SU-DHL-6 (cell line): ENCODE data around the gene ZNF138.
"Not testable (repeated sequence)": the region's sequence is repeated elsewhere in the genome, so short reads cannot be mapped to it uniquely, and the experiment has no call there.

Source experiments
- H2AFZ ChIP-seq: fragments of 200-600 bp; sonication (generic); 2 replicates; pipeline ENCODE4 v1.6.1; 2014; ENCODE audit warnings: low read depth, mild to moderate bottlenecking, moderate library complexity, mixed read lengths, antibody characterized with exemption, low read length; ENCODE audit not compliant: severe bottlenecking
- H3F3A ChIP-seq: fragments of 200-600 bp; shearing (Covaris generic); 2 replicates; pipeline ENCODE4 v1.6.0; 2016; ENCODE audit warnings: antibody characterized with exemption, mild to moderate bottlenecking; ENCODE audit not compliant: insufficient read depth
- H3K27ac ChIP-seq: fragments of 200-600 bp; sonication (generic); 2 replicates; pipeline ENCODE4 v1.5.1; 2016; ENCODE audit warnings: low read depth, mild to moderate bottlenecking, low read length, moderate library complexity, mixed read lengths
- H3K27me3 ChIP-seq: fragments of 200-600 bp; sonication (generic), shearing (Covaris generic); 2 replicates; pipeline ENCODE4 v1.6.0; 2014; ENCODE audit warnings: mild to moderate bottlenecking, low read length
- H3K36me3 ChIP-seq: fragments of 200-600 bp; sonication (generic); 2 replicates; pipeline ENCODE4 v1.6.1; 2014; ENCODE audit warnings: mild to moderate bottlenecking, low read length, mixed read lengths
- H3K4me2 ChIP-seq: fragments of 300-600, 200-600 bp; shearing (Covaris generic), sonication (generic); 2 replicates; pipeline ENCODE4 v1.6.0; 2014; ENCODE audit warnings: low read length, low read depth, mild to moderate bottlenecking; ENCODE audit not compliant: poor library complexity, severe bottlenecking
- H3K4me3 ChIP-seq: fragments of 200-600 bp; sonication (generic); 2 replicates; pipeline ENCODE4 v1.5.1; 2014; ENCODE audit warnings: antibody characterized with exemption, low read length, mild to moderate bottlenecking, mixed read lengths; ENCODE audit not compliant: insufficient read depth, poor library complexity, severe bottlenecking
- H3K79me2 ChIP-seq: fragments of 200-600 bp; sonication (generic); 2 replicates; pipeline ENCODE4 v1.6.1; 2014; ENCODE audit warnings: mild to moderate bottlenecking, low read length, moderate library complexity; ENCODE audit not compliant: insufficient read depth
- H3K9ac ChIP-seq: fragments of 200-600 bp; sonication (generic); 2 replicates; pipeline ENCODE4 v1.7.0; 2014; ENCODE audit warnings: mild to moderate bottlenecking, low read length
- H3K9me2 ChIP-seq: fragments of 200-600 bp; sonication (generic); replicated peaks from 2 replicates; pipeline ENCODE4 v1.6.1; 2014; ENCODE audit warnings: low read length; ENCODE audit not compliant: insufficient read depth
- H3K9me3 ChIP-seq: fragments of 200-600 bp; sonication (generic); 2 replicates; pipeline ENCODE4 v1.6.1; 2014; ENCODE audit warnings: low read length, mixed read lengths; ENCODE audit not compliant: insufficient read depth
- H4K20me1 ChIP-seq: fragments of 200-600 bp; sonication (generic); 2 replicates; pipeline ENCODE4 v1.6.1; 2014; ENCODE audit warnings: low read depth, mild to moderate bottlenecking, antibody characterized with exemption, low read length, moderate library complexity, mixed read lengths
- EZH2phosphoT487 ChIP-seq: fragments of 200-600 bp; sonication (generic), shearing (Covaris generic); conservative IDR thresholded peaks from 2 replicates; pipeline ENCODE4 v1.6.1; 2018; ENCODE audit warnings: mild to moderate bottlenecking, antibody characterized with exemption, low read length, moderate library complexity, mixed read lengths
- TF ChIP-seq, protein P1 (sequence below): fragments of 200-600 bp; sonication (generic); IDR thresholded peaks from one replicate; pipeline ENCODE4 v1.5.1; 2017; ENCODE audit warnings: antibody characterized with exemption, mild to moderate bottlenecking, low read length, moderate library complexity; ENCODE audit not compliant: insufficient read depth, poor library complexity, severe bottlenecking

The ZNF138 gene

DNA sequence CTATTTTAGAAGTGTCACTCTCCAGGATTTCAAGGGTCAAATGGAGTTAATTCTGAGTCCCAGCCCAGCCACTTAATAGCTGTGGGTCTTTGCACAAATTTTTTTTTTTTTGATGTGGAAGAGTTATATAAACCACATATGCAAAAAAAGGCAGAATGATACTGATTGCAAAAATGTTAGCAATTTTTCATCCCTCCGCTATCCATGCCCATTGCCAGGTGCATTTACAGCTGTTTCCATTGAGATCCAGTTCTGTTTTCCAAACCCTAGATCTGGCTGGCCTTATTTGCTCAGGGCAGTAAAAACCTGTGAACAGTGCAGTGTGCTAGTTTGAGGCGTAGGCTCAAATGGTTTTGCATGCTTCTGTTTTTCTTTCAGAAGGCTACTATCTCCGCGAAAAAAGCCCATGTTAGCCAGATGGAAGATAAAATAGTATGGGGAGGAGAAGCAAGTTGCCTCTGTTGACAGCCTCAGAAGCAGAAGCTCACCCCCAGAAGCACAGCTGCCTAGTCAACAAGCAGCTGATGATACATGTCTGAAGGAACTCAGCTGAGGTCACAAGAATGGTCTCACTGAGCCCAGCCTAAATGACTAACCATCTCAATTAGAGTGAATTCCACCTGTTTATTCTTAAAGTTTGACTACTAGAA, 997 bp upstream of the ZNF138 start:
- H3K27ac ChIP-seq, result no peak overlapping the region
- H3K27me3 ChIP-seq, result no peaks in the 10 kb centered on the region
- H3F3A ChIP-seq, result no peaks in the 10 kb centered on the region
- peaks cover 39% of the 10 kb centered on the region for H3K79me2 ChIP-seq
- peak overlapping the region; percentile 75 for H3K9ac ChIP-seq
- H3K36me3 ChIP-seq, result 0 out of 2 replicates have a peak, but pooled peaks cover 2% of the 10 kb centered on the region
- no peak for TF ChIP-seq EZH2phosphoT487
- TF ChIP-seq, protein P1, sequence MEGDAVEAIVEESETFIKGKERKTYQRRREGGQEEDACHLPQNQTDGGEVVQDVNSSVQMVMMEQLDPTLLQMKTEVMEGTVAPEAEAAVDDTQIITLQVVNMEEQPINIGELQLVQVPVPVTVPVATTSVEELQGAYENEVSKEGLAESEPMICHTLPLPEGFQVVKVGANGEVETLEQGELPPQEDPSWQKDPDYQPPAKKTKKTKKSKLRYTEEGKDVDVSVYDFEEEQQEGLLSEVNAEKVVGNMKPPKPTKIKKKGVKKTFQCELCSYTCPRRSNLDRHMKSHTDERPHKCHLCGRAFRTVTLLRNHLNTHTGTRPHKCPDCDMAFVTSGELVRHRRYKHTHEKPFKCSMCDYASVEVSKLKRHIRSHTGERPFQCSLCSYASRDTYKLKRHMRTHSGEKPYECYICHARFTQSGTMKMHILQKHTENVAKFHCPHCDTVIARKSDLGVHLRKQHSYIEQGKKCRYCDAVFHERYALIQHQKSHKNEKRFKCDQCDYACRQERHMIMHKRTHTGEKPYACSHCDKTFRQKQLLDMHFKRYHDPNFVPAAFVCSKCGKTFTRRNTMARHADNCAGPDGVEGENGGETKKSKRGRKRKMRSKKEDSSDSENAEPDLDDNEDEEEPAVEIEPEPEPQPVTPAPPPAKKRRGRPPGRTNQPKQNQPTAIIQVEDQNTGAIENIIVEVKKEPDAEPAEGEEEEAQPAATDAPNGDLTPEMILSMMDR, result no peak
- H3K9me3 ChIP-seq, result no peaks in the 10 kb centered on the region
- no peak overlapping the region for H3K4me3 ChIP-seq
- H3K9me2 ChIP-seq, result no peaks in the 10 kb centered on the region
- H3K4me2 ChIP-seq, result peak overlapping the region; percentile 63
- 0 out of 2 replicates have a peak, but pooled peaks cover 5% of the 10 kb centered on the region for H4K20me1 ChIP-seq
- H2AFZ ChIP-seq, result peak overlapping the region; percentile 82

DNA sequence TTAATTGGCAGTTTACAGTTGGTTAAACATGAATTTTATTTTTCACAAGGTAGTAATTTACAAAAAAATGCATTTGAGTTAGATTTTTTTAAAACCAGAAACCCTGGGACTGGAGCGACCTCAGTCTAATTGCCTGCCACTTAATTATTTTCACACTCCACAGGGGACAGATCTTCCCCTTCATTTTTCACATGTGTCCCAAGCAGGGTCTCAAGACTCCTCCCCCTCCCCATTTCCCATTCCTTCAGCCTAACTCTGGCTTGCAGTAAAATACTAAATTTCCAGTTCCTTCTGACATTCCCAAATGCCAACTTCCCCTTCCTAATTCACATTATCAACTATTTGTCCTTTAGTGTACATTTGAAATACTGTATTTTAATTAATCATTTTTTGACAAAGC, 948 bp downstream of the ZNF138 start:
- H3K79me2 ChIP-seq, result peaks cover 58% of the 10 kb centered on the region

DNA sequence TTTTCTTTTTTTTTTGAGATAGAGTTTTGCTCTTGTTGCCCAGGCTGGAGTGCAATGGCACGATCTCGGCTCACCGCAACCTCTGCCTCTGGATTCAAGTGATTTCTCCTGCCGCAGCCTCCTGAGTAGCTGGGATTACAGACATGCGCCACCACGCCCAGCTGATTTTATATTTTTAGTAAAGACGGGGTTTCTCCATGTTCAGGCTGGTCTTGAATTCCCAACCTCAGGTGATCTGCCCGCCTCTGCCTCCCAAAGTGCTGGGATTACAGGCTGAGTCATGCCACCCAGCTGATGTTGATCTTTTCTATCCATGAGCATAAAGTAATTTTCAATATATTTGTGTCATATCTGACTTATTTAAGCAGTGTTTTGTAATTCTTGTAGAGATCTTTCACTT, 4.9 kb downstream of the ZNF138 start:
- H3K9me2 ChIP-seq, H3K9me3 ChIP-seq, H3K27ac ChIP-seq, H4K20me1 ChIP-seq, H2AFZ ChIP-seq, H3K9ac ChIP-seq, H3K4me3 ChIP-seq, H3K4me2 ChIP-seq, H3F3A ChIP-seq, H3K27me3 ChIP-seq: not testable (repeated sequence)
- Histone ChIP-seq H3K36me3 (peaks cover 56% of the 10 kb centered on the region), H3K79me2 (peaks cover 97% of the 10 kb centered on the region)

More for the DNA sequence above, 948 bp downstream of the ZNF138 start:
- TF ChIP-seq EZH2phosphoT487, result no peak
- TF ChIP-seq, protein P1, result no peak
- Histone ChIP-seq H3F3A (no peaks in the 10 kb centered on the region), H3K9me3 (no peaks in the 10 kb centered on the region), H3K27ac (peak overlapping the region; percentile 80; the same call in 1 of the 2 replicates), H3K36me3 (peaks cover 18% of the 10 kb centered on the region), H3K9me2 (no peaks in the 10 kb centered on the region), H3K9ac (peak overlapping the region; percentile 75), H2AFZ (no peak overlapping the region), H3K27me3 (no peaks in the 10 kb centered on the region), H3K4me3 (peak overlapping the region; percentile 87), H3K4me2 (peak overlapping the region; percentile 70), H4K20me1 (0 out of 2 replicates have a peak, but pooled peaks cover 5% of the 10 kb centered on the region)

DNA sequence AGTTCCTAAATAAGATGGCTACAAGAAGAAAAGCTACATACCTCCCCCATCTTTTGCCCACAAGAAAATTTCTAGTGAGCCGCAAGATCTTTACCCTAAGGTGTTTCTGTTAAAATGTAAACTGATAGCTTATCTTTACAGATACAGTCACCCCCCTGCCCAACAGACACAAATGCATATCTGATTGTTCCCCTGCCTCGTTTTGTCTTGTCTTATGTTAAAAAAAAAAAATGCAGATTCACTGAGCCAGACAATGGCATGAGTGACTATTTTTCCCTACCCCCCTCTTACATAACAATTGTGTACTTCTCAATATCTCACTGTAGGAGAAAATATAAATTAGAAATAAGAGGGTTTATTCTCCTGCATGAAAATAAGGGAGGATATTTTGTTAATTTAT, 8.5 kb downstream of the ZNF138 start:
- H3K27me3 ChIP-seq, result no peaks in the 10 kb centered on the region
- no peak overlapping the region for H2AFZ ChIP-seq
- no peak overlapping the region for H3K9ac ChIP-seq
- no peaks in the 10 kb centered on the region for H3K9me3 ChIP-seq
- peaks cover 91% of the 10 kb centered on the region for H3K79me2 ChIP-seq
- no peaks in the 10 kb centered on the region for H3F3A ChIP-seq
- H3K4me2 ChIP-seq, result no peak overlapping the region
- H3K27ac ChIP-seq, result no peak overlapping the region
- no peaks in the 10 kb centered on the region for H4K20me1 ChIP-seq
- no peaks in the 10 kb centered on the region for H3K9me2 ChIP-seq
- no peak for TF ChIP-seq EZH2phosphoT487
- TF ChIP-seq, protein P1, result no peak
- no peak overlapping the region for H3K4me3 ChIP-seq
- H3K36me3 ChIP-seq, result peaks cover 64% of the 10 kb centered on the region
